ENCODE measurements around the gene MBP.

MBP gene

DNA sequence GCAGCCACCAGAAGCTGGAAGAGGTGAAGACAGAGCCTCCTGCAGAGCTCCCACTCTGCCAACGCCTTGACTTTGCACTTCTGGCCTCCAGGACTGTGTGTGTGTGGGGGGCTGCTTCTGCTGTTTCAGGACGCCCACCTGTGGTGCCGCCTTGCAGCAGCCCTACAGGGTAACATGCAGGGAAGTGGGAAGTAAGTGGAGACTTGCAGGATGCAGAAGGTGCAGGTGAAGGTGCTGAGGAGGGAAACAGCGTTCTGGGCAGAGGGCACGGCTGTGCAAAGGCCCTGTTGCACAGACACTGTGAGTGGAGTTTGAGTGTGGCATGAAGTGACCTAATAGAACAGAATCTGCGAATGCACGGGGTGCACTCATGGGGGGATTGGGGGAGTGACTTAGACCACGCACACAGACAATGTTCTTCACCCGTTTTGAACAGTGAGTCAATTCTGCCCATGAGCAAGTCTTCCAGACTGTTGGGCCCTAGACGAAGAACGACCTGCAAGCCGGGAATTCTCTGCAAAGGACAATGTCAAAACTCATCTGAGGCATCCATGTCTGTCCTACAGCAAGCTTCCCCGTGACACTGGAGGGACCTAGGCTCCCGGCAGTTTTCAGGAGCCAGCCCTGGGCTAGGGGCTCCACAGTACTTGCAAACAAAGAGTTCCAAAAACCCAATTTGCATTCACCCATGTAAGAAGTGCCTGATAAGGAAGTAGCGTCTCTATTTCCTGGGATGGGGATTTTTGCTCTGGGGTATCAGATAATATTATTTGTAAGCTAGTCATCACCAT lies 19.0 kb downstream of the MBP start:
- TF ChIP-seq CTCF (conservative IDR thresholded peaks at IDR 0.05; ENCODE audit: low read depth, low read length), result no peak
- H3K4me3 ChIP-seq (ENCODE audit: low read length), result no peak overlapping the region
- no peak for DNase-seq (ENCODE audit: low read depth)

- DNase-seq (ENCODE audit: low read depth), result no peak
- TF ChIP-seq CTCF (conservative IDR thresholded peaks at IDR 0.05; ENCODE audit: low read depth, low read length), result no peak
- no peak overlapping the region for H3K4me3 ChIP-seq (ENCODE audit: low read length)
These were observed 19.9 kb downstream of the MBP start for GRCh38 chr18:77112747-77113092.

GRCh38 chr18:77111951-77112746 lies 20.4 kb downstream of the MBP start:
- DNase-seq (ENCODE audit: low read depth), result no peak
- H3K4me3 ChIP-seq (ENCODE audit: low read length), result no peak overlapping the region
- TF ChIP-seq CTCF (conservative IDR thresholded peaks at IDR 0.05; ENCODE audit: low read depth, low read length), result no peak

DNA sequence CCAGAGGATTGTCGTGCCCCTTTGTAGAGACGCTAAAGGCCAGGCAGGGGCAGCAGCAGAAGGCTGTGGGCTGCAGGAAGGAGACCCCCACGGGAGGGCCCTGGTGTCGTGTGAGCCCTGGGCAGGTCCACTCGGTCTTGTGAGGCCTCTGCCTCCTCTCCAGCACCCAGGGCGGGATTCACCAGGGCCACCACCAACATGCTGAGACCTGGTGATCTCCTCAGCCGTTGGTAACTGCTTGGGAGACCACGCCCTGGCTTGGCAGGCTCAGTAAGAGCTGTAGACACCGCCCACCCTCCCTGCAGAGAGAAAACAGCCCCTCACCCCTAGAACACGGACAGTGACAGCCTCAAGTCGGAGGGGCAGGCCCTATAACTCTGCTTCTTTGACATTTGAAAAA lies 21.1 kb downstream of the MBP start:
- DNase-seq (ENCODE audit: low read depth), result no peak
- no peak for TF ChIP-seq CTCF (conservative IDR thresholded peaks at IDR 0.05; ENCODE audit: low read depth, low read length)
- no peak overlapping the region for H3K4me3 ChIP-seq (ENCODE audit: low read length)

DNA sequence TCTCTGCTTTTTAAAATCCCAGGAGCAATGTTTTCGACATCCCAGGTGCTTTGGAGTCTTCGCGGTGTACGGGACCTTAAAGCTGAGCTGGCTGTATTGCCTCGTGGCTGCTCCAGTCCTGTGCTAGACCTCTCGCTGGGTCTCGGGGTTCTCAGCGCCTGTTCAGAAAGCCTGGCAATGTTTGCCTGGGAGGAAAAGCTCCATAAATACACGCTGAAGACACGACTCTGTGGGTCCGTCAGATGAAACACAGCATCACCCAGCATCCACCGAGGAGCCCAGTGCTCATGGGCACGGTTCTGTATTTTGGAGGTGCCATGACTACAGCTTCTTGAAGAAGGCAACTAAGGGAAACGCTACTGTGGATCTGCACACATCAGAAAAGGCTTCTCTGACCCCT lies 21.6 kb downstream of the MBP start:
- no peak for TF ChIP-seq CTCF (conservative IDR thresholded peaks at IDR 0.05; ENCODE audit: low read depth, low read length)
- DNase-seq (ENCODE audit: low read depth), result no peak
- H3K4me3 ChIP-seq (ENCODE audit: low read length), result no peak overlapping the region

- H3K4me3 ChIP-seq (ENCODE audit: low read length), result no peak overlapping the region
- peak; percentile 1 for TF ChIP-seq CTCF (conservative IDR thresholded peaks at IDR 0.05; ENCODE audit: low read depth, low read length)
- no peak for DNase-seq (ENCODE audit: low read depth)
These were observed 22.2 kb downstream of the MBP start for GRCh38 chr18:77110400-77110799.

DNA sequence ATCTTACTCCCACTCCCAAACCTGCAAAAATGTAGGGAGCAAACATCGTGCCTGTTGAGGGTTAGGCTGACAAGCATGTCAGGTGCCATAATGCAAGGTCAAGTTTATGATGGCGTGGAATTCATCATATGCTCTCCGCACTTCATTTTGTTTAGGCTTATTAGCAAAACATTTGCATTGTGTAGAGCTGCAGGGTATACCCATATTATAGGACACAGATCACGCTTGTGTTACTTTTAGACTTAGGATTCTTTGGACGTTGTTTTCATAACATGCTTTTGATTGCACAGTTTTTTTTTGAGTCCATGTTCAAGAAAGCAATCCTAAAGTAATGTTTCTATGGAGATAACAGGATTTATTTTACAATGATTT lies 22.9 kb downstream of the MBP start:
- H3K4me3 ChIP-seq (ENCODE audit: low read length), result no peak overlapping the region
- no peak for DNase-seq (ENCODE audit: low read depth)
- no peak for TF ChIP-seq CTCF (conservative IDR thresholded peaks at IDR 0.05; ENCODE audit: low read depth, low read length)
